GM18505 (cell line): ENCODE data around the gene ZC3HAV1L.
A peak's percentile ranks its signal among the peaks of the same experiment; 100 is the strongest.
"Not testable (repeated sequence)": the region's sequence is repeated elsewhere in the genome, so short reads cannot be mapped to it uniquely, and the experiment has no call there.

Experiments used
- ATAC-seq: cut with Tn5 transposase; IDR thresholded peaks from one replicate; pipeline ENCODE4 v1.9.1; 2021; ENCODE audit not compliant: unreplicated experiment
- POLR2A ChIP-seq: IDR thresholded peaks from 4 replicates; pipeline ENCODE4 v1.6.1; 2011; ENCODE audit warnings: borderline replicate concordance; ENCODE audit not compliant: insufficient read depth, insufficient read length; ENCODE audit errors: extremely low read depth

ZC3HAV1L gene

DNA sequence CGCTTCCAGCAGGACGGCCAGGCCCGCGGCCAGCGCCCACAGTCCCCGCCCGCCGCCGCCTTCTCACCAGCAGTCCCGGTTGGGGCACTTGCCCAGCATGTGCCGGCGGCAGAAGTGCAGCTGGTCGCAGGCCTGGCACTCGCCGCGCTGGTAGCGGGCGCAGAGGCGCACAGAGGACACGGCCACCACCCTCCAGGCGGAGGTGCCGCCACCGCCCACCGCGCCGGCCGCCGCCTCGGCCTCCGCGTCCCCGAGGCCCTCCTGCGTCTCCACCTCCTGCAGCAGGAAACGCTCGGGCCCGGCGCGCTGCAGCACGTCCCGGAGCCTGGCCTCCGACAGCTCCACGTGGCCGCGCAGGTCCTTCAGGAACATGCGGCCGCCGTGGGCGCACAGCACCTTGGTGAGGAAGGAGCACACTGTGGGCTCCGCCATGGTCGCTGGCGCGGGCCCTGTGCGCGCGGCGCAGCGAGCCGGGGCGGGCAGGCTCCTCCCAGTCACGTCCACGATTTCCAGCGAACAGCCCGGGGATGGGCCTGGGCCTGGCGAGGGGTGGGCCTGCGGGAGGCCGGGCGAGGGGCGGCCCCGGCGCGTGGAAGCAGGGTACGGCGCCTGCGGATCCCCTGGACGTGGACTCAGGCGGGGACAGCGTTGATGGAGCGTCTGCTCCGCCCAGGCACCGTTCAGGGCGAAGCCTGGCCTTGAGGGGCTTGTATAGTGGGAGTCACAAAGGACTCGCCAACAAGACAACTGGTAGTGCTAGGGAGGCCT lies at the start of gene ZC3HAV1L:
TSS of gene ZC3HAV1L (minus strand) at position 457 of the 768 bp plus-strand sequence. CDS start at position 432, 25 bp downstream.
- peak; percentile 90 for ATAC-seq
- TF ChIP-seq POLR2A, result peak; percentile 80

DNA sequence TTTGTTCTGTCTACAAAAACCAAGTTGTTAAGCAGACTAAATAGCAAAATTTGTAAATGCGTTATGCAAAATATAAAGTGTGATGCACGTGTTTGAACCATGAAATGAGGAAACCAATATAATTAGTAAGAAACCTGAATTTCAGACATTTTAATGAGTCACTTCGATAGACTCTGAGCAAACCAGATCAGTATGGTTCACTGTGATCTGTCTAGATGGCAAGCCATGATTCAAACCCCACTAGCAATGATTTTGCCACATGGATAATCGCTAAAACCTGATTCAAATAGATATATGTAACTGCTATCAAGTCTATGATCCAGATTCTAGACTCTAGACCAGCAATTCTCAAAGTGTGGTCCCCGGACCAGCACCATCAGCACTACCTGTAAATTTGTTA lies 48.9 kb upstream of the ZC3HAV1L start:
- peak; percentile 7 for TF ChIP-seq POLR2A
- no peak for ATAC-seq

DNA sequence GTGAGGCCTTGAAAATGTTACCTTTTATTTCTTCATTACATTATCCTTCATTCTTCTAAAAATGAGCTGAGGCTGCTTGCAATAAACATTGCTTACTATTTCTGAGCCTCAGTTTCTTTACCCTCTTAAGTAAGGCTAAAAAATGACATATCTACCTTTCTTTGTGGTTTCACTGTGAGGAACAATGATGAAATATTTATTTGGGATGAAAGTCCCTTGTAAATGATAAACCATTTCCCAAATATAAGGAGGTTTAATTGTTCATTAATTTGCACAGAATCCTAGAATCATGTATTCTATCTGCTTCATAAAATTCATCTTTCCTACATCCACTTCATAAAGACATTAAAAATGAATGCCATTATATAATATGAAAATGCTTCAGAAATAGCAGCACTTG lies 45.7 kb upstream of the ZC3HAV1L start:
- no peak for TF ChIP-seq POLR2A
- no peak for ATAC-seq

- no peak for TF ChIP-seq POLR2A
These were observed 45.1 kb upstream of the ZC3HAV1L start for GRCh38 chr7:139080905-139081304.

GRCh38 chr7:139079861-139080260 lies 44.0 kb upstream of the ZC3HAV1L start:
- no peak for TF ChIP-seq POLR2A
- ATAC-seq, result no peak

More at GRCh38 chr7:139080905-139081304, 45.1 kb upstream of the ZC3HAV1L start:
- ATAC-seq, result no peak

DNA sequence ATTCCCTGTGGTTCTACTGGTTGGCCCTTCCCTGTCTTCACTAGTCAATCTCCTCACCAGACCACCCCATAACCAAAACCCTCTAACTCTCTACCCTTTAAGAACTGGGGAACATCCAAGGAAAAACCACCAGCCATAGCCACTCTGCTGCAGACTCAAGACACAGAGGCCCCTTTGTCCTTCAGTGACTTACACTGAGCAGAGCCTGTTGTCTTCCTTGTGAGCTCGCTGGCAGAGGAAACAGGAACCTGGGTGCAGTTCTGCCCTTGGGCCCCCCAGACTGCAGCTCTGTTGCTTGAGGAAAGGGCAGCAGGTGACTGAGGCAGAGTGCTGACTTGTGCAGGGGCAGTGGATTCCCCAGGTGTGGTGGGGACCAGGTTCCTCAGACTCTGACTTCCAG lies 43.1 kb upstream of the ZC3HAV1L start:
- ATAC-seq, result no peak
- no peak for TF ChIP-seq POLR2A

DNA sequence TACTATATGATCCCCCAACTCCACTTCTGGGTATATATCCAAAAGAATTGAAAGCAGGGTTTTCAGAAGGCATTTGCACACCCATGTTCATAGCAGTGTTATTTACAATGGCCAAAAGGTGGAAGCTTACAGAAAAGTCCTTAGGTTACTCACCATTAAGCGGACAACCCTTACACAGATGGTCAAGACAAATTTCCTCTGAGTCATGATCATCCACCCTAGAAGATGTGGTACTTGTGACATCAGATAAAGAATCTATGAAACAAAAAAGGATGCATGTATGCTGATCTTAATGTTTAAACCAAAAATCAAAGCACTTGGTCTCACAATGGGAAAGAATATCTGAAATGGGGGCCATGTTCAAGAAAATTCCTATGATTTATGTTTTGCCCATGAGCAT lies 42.6 kb upstream of the ZC3HAV1L start:
- TF ChIP-seq POLR2A, result no peak
- ATAC-seq, result no peak

- not testable (repeated sequence) for ATAC-seq
These were observed 41.9 kb upstream of the ZC3HAV1L start for GRCh38 chr7:139077706-139078105.

GRCh38 chr7:139075871-139076686 lies 40.2 kb upstream of the ZC3HAV1L start:
- ATAC-seq, result no peak
- no peak for TF ChIP-seq POLR2A

- TF ChIP-seq POLR2A, result no peak
- ATAC-seq, result peak; percentile 75
These were observed 39.3 kb upstream of the ZC3HAV1L start for GRCh38 chr7:139075031-139075652.

DNA sequence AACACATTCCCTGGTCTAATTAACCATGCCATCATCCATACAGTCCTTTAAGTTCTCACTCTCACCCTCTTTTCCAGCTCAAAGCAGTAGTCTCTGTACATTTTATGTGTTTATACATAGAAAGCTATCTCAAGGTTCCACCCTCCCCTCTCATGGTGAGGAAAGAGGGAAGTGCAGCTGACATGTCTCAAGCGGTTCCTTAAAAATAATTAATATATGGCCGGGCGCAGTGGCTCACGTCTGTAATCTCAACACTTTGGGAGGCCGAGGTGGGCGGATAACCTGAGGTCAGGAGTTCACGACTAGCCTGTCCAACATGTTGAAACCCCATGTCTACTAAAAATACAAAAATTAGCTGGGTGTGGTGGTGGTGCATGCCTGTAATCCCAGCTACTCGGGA lies 37.0 kb upstream of the ZC3HAV1L start:
- ATAC-seq, result no peak
- TF ChIP-seq POLR2A, result no peak

DNA sequence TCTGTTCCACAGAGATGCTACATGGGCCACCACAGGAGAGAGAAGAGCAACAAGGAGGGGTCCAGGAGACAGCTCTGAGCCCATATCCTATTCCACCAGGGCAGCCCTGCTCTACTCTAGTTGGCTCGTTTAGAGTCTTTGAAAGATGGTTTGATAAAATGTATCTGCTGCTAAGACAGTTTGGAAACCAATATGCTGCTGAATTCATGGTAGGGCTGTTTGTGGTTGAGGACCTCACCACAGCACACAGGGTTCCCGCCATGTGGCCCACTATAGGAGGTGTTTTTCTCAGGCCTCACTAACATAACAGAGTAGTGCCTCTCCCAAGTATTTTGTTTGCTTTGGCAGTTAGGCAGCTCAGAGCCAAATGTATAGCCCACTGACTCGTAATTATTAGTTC lies 35.8 kb upstream of the ZC3HAV1L start:
- no peak for ATAC-seq
- TF ChIP-seq POLR2A, result no peak

GRCh38 chr7:139068544-139069399 lies 32.9 kb upstream of the ZC3HAV1L start:
- ATAC-seq, result no peak
- TF ChIP-seq POLR2A, result no peak
